GM12872 (cell line): ENCODE measurements around the gene FLNB.

Experiments
- TF ChIP-seq, protein P1 (sequence below): IDR thresholded peaks from 3 replicates; pipeline ENCODE4 v1.5.1; 2011; ENCODE audit warnings: low read depth, mild to moderate bottlenecking, low read length, moderate library complexity; ENCODE audit not compliant: insufficient read depth

The FLNB gene

GRCh38 chr3:58021962-58022361 is 13.7 kb downstream of the FLNB start:
- TF ChIP-seq, protein P1, sequence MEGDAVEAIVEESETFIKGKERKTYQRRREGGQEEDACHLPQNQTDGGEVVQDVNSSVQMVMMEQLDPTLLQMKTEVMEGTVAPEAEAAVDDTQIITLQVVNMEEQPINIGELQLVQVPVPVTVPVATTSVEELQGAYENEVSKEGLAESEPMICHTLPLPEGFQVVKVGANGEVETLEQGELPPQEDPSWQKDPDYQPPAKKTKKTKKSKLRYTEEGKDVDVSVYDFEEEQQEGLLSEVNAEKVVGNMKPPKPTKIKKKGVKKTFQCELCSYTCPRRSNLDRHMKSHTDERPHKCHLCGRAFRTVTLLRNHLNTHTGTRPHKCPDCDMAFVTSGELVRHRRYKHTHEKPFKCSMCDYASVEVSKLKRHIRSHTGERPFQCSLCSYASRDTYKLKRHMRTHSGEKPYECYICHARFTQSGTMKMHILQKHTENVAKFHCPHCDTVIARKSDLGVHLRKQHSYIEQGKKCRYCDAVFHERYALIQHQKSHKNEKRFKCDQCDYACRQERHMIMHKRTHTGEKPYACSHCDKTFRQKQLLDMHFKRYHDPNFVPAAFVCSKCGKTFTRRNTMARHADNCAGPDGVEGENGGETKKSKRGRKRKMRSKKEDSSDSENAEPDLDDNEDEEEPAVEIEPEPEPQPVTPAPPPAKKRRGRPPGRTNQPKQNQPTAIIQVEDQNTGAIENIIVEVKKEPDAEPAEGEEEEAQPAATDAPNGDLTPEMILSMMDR = no peak

- TF ChIP-seq, protein P1 = no peak
Observed at GRCh38 chr3:58022490-58022889, 14.3 kb downstream of the FLNB start.

DNA sequence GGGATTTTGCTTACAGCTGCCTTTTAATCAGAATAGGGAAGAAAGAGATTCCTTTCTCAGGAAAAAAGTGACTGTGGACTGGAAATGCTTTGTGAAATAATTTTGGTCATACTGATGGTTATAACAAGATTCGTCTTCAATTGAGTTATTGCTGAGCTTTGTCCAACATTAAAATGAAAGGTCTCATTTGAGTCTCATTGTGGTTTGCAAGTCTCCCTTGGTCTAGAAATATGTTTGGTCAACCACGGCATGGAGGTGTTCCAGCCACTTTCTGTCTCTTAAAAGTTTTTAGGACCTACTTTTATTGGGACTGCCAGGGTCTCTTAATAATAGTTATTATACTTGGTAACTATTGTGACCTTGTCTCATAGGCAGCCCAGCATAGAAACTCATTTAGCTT is 15.3 kb downstream of the FLNB start:
- TF ChIP-seq, protein P1 = no peak

- TF ChIP-seq, protein P1 = no peak
Observed at GRCh38 chr3:58025406-58025805, 17.2 kb downstream of the FLNB start.

GRCh38 chr3:58025837-58026569 is 17.8 kb downstream of the FLNB start:
- TF ChIP-seq, protein P1 = no peak

DNA sequence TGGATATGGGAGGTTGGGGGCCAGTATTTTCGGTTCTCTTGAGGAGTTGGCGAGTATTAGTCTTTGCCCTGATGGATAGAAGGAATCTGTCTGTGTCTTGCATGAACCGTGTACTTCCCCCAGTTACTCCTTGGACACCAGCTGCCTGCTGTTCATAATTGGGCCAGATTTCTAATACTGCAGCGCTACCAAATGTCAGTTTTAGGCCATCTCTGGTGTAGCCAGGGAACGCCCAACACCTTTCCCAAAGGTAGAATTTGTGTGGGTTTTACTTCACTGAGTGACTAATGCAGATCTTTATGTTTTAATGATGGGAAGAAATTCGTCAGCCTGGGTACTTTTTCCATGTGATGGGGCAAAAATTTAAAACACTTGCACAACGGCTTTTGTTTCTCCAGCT is 18.4 kb downstream of the FLNB start:
- TF ChIP-seq, protein P1 = no peak

DNA sequence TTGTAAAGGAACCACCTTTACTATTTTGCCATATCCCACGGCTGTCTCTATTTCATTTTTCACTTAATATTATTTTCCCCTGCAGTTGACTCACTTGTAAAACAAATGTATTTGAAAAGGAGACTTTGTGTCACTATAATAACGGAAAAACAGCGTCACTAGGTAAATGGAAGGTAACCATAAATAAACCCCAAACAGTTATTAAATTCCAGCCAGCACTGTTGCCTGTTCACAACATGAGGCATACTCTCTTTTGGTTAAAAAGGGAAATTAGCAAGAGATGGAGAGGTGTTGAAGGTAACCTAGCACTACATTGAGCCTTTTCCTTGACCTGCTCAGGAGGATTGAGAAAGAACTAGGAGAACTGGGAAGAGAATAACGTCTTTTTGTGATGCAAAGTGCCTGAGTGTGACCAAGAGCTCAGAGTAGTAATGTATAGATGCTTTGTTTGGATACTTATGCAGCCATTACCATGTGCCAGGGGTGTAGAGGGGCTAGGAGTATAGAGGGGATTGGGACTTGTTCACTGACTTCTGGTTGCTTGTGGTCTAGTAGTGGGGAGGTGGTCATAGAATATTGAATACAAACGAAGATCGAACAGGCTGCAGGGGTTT is 19.6 kb downstream of the FLNB start:
- TF ChIP-seq, protein P1 = no peak
